Cardiac fibroblast (primary cell): ENCODE results near the gene TGFBRAP1.

ENCODE experiments used
- DNase-seq, 2 donors: peaks; one replicate each; pipeline versions ENCODE4 v3.0.0 to v3.0.0-alpha.2; 2010; ENCODE audit warnings: low read depth in 2 of 2
- H3K4me3 ChIP-seq, 2 donors: replicated peaks in 1 of 2; 1 replicate in 1 of 2; 2 replicates in 1 of 2; pipeline ENCODE4 v1.5.1; 2011; ENCODE audit warnings: low read depth in 2 of 2, low read length in 2 of 2, mild to moderate bottlenecking in 2 of 2, moderate library complexity in 1 of 2
- TF ChIP-seq, protein P1 (sequence below): IDR thresholded peaks from one replicate; pipeline ENCODE4 v1.5.1; 2011; ENCODE audit warnings: low read depth, mild to moderate bottlenecking, low read length, inconsistent platforms

TGFBRAP1 gene

DNA sequence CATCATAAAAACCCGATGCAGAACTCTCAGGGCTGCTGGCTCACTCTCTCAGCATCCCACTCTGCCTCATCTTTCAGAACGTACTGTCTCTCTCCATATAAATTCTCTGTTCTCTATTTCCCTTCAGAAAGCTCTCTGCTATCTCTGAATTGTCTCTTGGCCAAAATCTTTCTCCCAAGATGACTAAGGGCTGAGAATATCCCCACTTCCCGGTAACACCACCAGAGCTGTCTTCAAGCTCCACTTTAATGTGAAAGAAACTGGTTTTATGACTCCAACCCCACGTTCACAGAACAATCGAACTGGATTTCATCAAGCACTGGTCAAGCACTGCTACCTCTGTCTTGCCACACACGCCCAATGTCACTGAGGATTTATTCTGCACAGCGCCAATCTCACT is 22.4 kb downstream of the TGFBRAP1 start:
- DNase-seq, result peak; percentile 38 to 53
- H3K4me3 ChIP-seq, result no peak overlapping the region
- TF ChIP-seq, protein P1, sequence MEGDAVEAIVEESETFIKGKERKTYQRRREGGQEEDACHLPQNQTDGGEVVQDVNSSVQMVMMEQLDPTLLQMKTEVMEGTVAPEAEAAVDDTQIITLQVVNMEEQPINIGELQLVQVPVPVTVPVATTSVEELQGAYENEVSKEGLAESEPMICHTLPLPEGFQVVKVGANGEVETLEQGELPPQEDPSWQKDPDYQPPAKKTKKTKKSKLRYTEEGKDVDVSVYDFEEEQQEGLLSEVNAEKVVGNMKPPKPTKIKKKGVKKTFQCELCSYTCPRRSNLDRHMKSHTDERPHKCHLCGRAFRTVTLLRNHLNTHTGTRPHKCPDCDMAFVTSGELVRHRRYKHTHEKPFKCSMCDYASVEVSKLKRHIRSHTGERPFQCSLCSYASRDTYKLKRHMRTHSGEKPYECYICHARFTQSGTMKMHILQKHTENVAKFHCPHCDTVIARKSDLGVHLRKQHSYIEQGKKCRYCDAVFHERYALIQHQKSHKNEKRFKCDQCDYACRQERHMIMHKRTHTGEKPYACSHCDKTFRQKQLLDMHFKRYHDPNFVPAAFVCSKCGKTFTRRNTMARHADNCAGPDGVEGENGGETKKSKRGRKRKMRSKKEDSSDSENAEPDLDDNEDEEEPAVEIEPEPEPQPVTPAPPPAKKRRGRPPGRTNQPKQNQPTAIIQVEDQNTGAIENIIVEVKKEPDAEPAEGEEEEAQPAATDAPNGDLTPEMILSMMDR, result no peak

GRCh38 chr2:105301646-105302045 is 27.9 kb downstream of the TGFBRAP1 start:
- TF ChIP-seq, protein P1, result no peak
- H3K4me3 ChIP-seq, result no peak overlapping the region
- no peak for DNase-seq

DNA sequence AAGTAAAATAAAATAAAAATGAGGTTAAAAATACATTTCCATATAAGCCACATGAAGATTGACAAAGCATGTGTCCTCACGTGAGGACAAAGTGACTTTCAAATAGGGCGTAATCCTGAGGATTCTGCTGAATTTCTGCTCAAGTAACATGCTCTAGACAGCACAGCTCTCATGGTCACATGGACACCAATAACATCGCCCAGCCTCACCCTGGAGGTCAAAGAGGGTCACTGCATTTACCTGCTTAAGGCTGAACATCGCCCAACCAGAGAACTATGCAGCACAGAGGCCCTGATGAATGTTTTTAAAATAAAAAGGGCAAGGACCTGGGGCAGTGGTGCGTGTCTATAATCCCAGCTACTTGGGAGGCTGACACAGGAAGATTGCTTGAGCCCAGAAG is 30.2 kb downstream of the TGFBRAP1 start:
- no peak overlapping the region for H3K4me3 ChIP-seq
- DNase-seq, result no peak
- TF ChIP-seq, protein P1, result peak; percentile 6

DNA sequence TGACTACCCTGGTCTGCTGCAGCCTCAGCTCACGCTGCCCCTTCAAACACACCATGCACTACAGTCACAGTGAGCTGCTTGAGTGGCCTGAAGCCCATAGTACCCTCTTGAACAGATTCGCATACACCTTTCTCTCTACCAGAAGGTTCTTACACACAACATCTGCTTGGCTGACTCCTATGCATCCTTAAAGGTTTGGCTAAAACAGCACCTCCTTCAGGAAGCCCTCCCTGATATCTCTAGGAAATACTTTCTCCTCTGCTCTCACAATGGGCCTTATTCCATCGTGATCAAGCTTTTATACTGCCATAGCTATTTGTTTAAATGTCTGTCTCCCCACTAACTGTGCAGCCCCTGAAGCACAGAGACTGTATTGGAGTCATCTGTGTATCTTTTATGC is 31.5 kb downstream of the TGFBRAP1 start:
- TF ChIP-seq, protein P1, result no peak
- no peak overlapping the region for H3K4me3 ChIP-seq
- DNase-seq, result no peak

DNA sequence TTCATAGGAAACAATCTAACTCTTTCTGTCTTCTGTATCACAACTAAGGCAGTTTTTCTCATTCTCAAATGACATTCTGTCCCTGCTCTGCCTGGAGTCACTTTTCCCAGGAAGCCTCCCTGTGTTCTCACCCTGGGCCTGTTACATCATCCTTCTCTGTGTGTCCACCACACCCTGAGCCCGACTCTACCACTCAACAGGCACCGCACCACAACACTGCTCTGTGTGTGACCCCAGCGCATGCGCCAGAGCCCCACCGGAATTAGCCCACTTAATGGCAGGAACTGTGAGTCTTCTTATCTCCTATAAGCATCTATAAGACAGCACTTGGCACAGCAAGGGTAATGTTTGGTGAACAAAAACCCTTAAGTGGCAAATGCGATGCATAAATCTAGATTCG is 32.3 kb downstream of the TGFBRAP1 start:
- no peak for DNase-seq
- TF ChIP-seq, protein P1, result no peak
- no peak overlapping the region for H3K4me3 ChIP-seq

DNA sequence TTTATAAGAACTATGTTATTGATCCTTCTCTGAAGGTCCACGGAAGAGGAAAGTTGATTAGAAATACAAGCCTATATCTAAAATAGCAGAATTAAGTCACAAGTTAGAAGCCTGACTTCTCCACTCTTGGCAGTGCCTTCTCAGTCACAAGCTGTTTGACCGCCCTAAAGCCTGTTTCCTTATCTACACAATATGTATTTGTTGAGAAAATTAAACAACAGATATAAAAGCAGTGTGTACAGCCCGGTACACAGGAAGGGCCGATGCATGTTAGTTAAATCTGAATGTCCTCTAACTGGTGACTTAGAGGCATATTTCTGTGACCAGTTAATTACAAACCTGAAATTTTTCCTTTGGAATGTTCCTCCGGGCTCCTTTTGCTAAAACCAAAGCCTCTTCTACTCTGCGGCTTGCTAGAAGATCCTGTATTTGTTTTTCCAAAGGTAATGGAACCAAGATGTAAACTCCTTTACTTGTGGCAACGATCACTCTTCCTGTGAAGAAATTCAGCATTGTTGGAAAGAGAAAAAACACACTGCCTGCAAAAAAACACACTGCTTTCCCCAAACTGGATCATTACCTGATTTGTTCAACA is 33.4 kb downstream of the TGFBRAP1 start:
- DNase-seq, result no peak
- H3K4me3 ChIP-seq, result no peak overlapping the region
- TF ChIP-seq, protein P1, result no peak
